Chondrocyte (in vitro differentiated cells): Measurements from ENCODE around the gene NTN1. TPM values are rescaled to one million over a fixed set of nuclear protein-coding genes. Genes with fewer than 3 reads are reported as not detected.
"Not testable (repeated sequence)": the region's sequence is repeated elsewhere in the genome, so short reads cannot be mapped to it uniquely, and the experiment has no call there.

Source experiments
- DNase-seq: peaks from one replicate; pipeline ENCODE4 v3.0.0; 2021; ENCODE audit warnings: mixed read lengths, low spot score
- H3K27ac Mint-ChIP-seq: one replicate; pipeline ENCODE4 v1.8.0; 2021; ENCODE audit warnings: mild to moderate bottlenecking, moderate library complexity, mixed read lengths; ENCODE audit not compliant: unreplicated experiment
- H3K27me3 Mint-ChIP-seq: 2 replicates; pipeline ENCODE4 v1.8.0; 2021; ENCODE audit warnings: low read depth, mixed read lengths
- H3K36me3 Mint-ChIP-seq: 2 replicates; pipeline ENCODE4 v1.8.0; 2021; ENCODE audit warnings: low read depth, mixed read lengths
- H3K4me1 Mint-ChIP-seq: 2 replicates; pipeline ENCODE4 v1.8.0; 2021; ENCODE audit warnings: low read depth, mild to moderate bottlenecking, mixed read lengths
- H3K4me3 Mint-ChIP-seq: one replicate; pipeline ENCODE4 v1.8.0; 2021; ENCODE audit warnings: mild to moderate bottlenecking, moderate library complexity, mixed read lengths; ENCODE audit not compliant: unreplicated experiment
- H3K9me3 Mint-ChIP-seq: 2 replicates; pipeline ENCODE4 v1.8.0; 2021; ENCODE audit warnings: low read depth, mixed read lengths
- total RNA-seq: library from RNA; stranded (reverse); gene quantifications from 3 replicates; pipeline ENCODE4 v1.2.1, GENCODE V29; 2021
- TF ChIP-seq, protein P1 (sequence below): fragments of 200-600 bp; sonication (generic); IDR thresholded peaks from 2 replicates; pipeline ENCODE4 v1.5.0; 2021; ENCODE audit warnings: antibody characterized with exemption, mild to moderate bottlenecking, moderate library complexity

NTN1 gene
- total RNA-seq, 1 donor from 2014 or later: 4.0 TPM

DNA sequence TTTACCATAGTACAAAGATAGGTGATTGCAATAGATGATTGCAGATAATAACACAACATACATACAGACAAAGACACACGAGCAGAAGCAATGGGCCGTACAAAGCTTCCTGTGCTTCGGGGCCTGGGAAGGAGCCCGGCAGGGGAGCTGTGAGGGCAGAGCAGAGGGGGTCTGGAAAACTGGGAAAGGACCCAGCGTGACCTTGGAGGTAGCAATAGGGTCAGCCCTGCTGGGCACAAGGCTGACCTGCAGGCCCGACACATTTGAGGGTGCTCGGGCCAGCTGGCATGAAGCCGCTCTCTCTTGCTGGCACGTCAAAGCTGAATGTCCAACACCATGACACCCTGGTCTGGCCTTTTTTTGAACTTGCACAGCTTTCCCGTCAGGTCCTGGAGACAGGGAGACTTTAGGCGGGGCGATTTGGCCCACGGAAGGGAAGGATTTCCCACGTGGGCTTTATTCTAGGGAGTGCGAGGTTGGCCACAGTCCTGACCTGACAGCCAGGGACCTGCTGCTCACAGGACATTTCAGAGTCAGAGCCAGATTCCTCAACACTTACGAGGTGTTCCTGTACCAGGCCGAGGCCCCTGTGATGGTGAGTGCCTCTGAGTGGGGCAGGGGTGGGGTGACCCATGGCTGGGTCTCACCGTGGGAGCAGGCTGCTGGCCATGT lies 83.2 kb downstream of the NTN1 start:
- Mint-ChIP-seq H3K27ac (no peak overlapping the region), H3K27me3 (no peaks in the 10 kb centered on the region), H3K4me1 (no peaks in the 10 kb centered on the region), H3K9me3 (no peaks in the 10 kb centered on the region), H3K4me3 (no peak overlapping the region), H3K36me3 (peaks cover 1% of the 10 kb centered on the region)
- TF ChIP-seq, protein P1, sequence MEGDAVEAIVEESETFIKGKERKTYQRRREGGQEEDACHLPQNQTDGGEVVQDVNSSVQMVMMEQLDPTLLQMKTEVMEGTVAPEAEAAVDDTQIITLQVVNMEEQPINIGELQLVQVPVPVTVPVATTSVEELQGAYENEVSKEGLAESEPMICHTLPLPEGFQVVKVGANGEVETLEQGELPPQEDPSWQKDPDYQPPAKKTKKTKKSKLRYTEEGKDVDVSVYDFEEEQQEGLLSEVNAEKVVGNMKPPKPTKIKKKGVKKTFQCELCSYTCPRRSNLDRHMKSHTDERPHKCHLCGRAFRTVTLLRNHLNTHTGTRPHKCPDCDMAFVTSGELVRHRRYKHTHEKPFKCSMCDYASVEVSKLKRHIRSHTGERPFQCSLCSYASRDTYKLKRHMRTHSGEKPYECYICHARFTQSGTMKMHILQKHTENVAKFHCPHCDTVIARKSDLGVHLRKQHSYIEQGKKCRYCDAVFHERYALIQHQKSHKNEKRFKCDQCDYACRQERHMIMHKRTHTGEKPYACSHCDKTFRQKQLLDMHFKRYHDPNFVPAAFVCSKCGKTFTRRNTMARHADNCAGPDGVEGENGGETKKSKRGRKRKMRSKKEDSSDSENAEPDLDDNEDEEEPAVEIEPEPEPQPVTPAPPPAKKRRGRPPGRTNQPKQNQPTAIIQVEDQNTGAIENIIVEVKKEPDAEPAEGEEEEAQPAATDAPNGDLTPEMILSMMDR: no peak
- DNase-seq: peak; percentile 52

DNA sequence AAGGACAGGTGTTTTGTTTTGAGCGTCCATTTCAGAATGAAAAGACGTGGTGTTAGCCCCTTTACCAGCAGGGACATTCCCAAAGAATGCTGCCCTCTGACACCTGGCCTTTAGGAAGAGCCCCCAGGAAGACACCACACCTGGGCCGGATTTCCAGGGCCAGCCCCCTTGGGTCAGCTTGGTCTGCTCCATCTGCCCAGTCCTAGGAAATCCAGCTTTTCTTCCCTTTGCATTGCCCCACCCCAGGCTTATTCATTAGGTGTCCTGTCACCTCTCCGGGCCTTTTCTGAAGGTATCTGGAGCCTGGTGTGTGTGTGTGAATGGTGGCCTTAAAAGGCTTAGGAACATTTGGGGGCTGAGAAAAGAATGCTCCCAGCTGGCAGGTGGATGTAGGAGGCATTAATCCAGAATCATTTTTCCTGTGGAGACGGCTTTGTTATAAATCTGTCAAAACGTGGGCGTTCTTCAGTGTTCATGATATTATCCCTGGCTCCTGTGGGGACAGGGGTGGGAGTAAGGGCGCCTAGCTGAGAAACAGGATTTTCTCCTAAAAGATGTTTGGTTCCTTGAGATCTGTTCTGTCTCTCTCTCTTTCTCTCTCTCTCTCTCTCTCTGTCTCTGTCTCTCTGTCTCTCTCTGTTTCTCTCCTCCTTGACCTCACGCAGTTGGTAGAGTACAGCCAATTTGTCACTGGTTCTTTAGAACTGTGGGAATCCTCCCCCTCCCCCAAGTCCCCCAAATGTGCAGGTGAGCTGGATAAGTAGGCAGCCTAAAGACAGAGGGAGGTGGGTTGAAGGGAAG lies 84.0 kb downstream of the NTN1 start:
- Mint-ChIP-seq H3K27me3 (no peaks in the 10 kb centered on the region), H3K36me3 (peaks cover 1% of the 10 kb centered on the region), H3K27ac (no peak overlapping the region), H3K4me3 (no peak overlapping the region), H3K9me3 (no peaks in the 10 kb centered on the region), H3K4me1 (no peaks in the 10 kb centered on the region)
- DNase-seq: no peak
- TF ChIP-seq, protein P1: no peak

DNA sequence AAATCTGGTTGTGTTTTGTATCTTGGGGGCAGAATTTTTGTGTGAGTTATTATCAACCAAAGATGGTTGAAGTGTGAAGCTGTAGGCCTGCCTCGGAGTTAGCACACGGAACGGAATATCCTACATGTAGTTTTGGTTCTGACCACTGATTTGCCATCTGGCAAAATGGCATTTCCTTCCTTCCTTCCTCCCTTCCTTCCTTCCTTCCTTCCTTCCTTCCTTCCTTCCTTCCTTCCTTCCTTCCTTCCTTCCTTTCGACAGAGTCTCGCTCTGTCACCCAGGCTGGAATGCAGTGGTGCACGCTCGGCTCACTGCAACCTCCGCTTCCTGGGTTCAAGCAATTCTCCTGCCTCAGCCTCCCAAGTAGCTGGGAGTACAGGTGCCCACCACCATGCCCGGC lies 85.0 kb downstream of the NTN1 start:
- DNase-seq: peak; percentile 8
- H3K27ac Mint-ChIP-seq, H3K36me3 Mint-ChIP-seq, H3K27me3 Mint-ChIP-seq, H3K9me3 Mint-ChIP-seq, H3K4me1 Mint-ChIP-seq, H3K4me3 Mint-ChIP-seq: not testable (repeated sequence)

DNA sequence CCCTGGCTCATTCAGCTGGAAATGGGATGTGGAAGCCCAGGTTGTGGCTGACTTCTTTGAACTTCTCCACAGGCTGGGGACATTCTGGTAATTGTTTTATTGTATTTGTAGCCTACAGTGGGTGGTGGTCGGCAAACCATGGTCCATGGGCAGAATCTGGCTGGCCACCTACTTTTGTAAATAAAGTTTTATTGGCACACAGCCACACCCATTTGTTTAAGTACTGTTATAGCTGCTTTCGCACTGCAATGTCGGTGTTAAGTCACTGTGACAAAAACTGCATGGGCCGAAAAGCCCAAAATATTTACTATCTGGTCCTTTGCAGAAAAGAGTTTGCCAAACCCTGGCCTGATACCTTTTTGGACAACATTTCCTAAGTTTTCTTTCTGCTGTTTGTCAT lies 86.2 kb downstream of the NTN1 start:
- DNase-seq: peak; percentile 2
- no peaks in the 10 kb centered on the region for H3K4me1 Mint-ChIP-seq
- no peak overlapping the region for H3K4me3 Mint-ChIP-seq
- H3K9me3 Mint-ChIP-seq: no peaks in the 10 kb centered on the region
- H3K36me3 Mint-ChIP-seq: no peaks in the 10 kb centered on the region
- no peak overlapping the region for H3K27ac Mint-ChIP-seq
- TF ChIP-seq, protein P1: no peak
- H3K27me3 Mint-ChIP-seq: no peaks in the 10 kb centered on the region

DNA sequence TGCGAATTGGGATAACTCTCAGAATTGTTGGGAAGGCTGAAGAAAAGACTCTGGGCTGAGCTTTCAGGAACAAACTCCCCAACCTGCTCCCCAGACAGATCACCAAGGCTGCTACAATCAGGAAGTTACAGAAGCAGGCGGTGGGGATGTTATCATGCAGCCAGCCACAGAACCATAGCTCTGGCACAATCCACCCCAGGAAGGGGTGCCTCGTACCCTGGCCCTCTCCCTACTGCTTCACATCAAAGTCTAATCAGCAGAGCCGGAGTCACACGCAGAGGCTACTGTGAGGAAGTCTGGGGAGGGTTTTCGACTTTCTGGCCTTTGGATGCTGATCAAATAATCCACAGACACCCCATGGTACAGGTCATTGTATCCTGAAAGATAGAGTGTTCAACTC lies 86.8 kb downstream of the NTN1 start:
- Mint-ChIP-seq H3K36me3 (no peaks in the 10 kb centered on the region), H3K4me3 (no peak overlapping the region), H3K9me3 (no peaks in the 10 kb centered on the region), H3K27me3 (no peaks in the 10 kb centered on the region), H3K27ac (no peak overlapping the region), H3K4me1 (no peaks in the 10 kb centered on the region)
- TF ChIP-seq, protein P1: no peak
- DNase-seq: peak; percentile 50
